GM18867 (cell line): Measurements from ENCODE around the gene ERBB3.
"Not testable (repeated sequence)": the region's sequence is repeated elsewhere in the genome, so short reads cannot be mapped to it uniquely, and the experiment has no call there.

ENCODE experiments used
- ATAC-seq: cut with Tn5 transposase; IDR thresholded peaks from one replicate; pipeline ENCODE4 v1.9.1; 2021; ENCODE audit warnings: mild to moderate bottlenecking, moderate library complexity; ENCODE audit not compliant: unreplicated experiment

Gene ERBB3

DNA sequence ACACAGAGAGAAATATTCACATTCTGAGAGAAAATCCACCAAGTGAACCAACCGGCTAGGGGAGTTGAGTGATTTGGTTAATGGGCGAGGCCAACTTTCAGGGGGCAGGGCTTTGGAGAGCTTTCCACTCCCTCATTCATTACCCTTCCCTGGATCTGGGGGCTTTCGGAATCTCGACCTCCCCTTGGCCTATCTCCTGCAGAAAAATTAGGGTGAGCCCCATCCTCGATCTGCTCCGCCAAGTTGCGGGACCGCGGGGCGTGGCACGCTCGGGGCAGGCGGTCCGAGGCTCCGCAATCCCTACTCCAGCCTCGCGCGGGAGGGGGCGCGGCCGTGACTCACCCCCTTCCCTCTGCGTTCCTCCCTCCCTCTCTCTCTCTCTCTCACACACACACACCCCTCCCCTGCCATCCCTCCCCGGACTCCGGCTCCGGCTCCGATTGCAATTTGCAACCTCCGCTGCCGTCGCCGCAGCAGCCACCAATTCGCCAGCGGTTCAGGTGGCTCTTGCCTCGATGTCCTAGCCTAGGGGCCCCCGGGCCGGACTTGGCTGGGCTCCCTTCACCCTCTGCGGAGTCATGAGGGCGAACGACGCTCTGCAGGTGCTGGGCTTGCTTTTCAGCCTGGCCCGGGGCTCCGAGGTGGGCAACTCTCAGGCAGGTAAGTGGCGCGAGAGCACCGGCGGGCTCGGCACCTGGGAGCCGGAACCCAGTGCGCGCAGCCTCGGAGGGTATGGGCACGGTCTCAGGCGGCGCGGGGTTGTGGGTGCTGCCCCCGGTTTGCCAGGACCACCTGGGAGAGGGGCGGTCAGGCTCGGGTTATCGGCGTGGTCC, at the start of gene ERBB3:
TSS of gene ERBB3 (plus strand) at position 443 of the 833 bp plus-strand sequence. CDS start at position 579, 136 bp downstream.
- peak; percentile 42 for ATAC-seq

DNA sequence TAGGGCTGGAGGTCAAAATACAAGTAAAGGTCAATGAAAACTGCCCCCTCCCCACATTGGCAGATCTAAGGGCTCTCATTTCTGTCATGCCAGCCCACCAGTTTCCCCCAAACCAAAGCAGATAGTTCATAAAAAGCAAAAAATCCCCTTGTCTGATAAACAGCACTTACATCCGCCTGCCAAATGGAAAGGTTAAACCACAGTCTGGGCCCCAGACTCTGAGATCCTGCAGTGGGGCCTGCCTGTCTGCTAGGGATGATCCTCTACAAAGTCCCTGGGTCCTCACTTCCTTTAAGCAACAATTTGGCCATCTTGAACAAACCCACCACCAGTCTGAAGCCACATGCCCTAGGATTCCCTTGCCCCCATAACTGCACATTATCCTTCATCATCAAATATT, 48.0 kb upstream of the ERBB3 start:
- no peak for ATAC-seq

DNA sequence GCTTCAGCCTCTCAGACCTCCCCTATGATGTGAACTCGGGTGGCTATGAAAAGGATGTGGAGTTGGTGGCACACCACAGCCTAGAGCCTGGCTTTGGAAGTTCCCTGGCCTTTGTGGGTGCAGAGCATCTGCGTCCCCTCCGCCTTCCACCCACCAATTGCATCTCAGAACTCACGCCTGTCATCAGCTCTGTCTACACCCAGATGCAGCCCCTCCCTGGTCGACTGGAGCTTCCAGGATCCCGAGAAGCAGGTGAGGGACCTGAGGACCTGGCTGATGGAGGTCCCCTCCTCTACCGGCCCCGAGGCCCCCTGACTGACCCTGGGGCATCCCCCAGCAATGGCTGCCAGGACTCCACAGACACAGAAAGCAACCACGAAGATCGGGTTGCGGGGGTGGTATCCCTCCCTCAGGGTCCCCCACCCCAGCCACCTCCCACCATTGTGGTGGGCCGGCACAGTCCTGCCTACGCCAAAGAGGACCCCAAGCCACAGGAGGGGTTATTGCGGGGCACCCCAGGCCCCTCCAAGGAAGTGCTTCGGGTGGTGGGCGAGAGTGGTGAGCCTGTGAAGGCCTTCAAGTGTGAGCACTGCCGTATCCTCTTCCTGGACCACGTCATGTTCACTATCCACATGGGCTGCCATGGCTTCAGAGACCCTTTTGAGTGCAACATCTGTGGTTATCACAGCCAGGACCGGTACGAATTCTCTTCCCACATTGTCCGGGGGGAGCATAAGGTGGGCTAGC, 45.2 kb upstream of the ERBB3 start:
- ATAC-seq: no peak

DNA sequence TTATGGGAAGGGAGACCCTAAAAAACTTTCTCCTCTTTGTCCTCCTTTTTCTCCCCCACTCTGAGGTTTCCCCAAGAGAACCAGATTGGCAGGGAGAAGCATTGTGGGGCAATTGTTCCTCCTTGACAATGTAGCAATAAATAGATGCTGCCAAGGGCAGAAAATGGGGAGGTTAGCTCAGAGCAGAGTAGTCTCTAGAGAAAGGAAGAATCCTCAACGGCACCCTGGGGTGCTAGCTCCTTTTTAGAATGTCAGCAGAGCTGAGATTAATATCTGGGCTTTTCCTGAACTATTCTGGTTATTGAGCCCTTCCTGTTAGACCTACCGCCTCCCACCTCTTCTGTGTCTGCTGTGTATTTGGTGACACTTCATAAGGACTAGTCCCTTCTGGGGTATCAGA, 42.8 kb upstream of the ERBB3 start:
- ATAC-seq: no peak

DNA sequence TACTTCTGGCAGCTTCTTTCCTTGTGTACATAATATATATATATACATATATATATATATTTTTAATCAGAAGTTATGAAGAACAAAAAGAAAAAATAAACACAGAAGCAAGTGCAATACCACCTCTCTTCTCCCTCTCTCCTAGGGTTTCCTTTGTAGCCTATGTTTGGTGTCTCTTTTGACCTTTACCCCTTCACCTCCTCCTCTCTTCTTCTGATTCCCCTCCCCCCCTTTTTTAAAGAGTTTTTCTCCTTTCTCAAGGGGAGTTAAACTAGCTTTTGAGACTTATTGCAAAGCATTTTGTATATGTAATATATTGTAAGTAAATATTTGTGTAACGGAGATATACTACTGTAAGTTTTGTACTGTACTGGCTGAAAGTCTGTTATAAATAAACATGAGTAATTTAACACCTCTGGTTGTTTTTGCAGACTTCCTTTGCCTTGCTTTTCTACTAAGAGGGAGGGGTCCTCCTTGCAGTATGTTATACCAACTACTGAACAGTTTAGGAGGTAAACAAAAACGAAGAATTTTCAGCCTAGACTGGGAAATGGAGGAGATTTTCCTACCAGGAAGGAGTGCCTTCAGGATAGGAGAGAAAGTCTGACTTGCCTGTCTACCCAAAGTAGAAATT, 41.8 kb upstream of the ERBB3 start:
- no peak for ATAC-seq

DNA sequence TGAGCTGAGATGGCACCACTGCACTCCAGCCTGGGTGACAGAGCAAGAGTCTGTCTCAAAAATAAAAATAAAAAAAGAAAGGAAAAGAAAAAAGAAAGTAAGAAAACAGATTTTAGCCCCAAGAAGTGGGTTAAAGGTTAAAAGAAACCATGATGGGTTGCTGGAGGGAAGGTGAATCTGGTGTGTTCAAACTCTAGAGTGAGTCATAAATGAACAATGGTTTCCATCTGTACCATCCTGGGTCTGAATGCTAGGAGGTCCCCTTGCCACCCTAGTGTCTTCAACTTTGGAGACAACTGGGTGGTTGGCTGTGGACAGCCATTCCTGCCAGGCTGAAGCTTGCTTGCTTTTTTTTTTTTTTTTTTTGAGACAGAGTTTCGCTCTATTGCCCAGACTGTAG, 39.8 kb upstream of the ERBB3 start:
- ATAC-seq: no peak

DNA sequence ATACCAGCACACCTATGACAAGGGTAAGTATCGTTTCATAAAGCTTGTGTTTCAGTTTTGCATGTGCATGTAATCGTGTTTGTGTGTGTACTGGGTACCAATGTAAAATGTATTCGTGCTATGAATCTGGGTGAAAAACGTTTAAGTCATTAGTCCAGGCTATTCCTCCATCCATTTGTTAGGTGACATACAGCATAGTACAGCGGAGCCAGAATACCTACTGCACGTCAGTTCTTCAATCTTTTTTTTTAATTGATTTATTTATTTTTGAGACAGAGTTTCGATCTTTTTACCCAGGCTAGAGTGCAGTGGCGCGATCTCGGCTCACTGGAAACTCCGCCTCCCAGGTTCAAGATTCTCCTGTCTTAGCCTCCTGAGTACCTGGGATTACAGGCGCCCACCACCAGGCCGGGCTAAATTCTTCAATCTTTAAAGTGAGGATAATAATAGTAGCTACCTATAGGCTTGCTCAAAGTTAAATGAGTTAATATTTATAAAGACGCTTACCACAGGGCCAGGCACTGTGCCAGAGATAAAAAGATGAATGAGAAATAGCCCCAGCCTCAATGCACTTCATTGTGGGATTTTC, 38.9 kb upstream of the ERBB3 start:
- ATAC-seq: no peak

DNA sequence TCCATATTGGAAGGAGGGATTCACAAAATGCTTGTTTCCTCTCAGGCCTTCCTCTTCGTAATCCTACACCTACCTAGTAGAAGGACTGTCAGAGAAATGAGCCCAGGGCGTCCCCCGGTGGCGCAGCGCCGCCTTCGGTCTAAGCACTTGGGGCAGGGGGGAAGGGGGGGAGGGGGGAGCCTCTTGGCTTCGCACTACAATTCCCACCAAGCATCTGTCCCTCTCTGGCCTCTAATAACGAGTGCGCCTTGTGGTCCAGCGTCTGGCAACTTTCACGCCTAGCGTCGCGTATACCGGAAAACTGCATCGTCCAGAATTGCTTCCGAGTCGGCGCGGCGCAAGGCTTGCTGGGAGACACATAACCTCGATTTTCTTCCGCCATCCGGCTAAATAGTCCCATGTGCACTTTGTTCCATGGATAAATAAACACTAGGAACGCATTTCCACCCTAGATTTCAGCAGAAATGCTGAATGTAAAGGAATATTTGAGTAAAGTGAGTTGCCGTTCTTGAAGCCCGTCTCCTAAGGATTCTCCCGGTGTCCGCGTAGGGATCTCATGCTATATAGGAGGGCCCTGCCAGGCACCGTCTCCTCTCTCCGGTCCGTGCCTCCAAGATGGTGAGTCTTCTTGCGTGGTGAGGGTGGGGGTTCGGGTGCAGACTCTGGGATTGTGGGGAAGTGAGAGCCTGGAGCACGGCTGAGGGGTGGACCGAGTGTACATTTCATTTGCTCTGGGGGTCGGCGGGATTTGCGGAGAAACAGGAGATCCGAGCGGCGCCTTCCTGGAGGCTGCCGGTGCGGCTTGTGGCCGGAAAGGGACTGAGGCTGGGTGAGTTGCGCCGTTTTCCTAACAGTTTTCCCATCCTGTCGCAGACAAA, 38.2 kb upstream of the ERBB3 start, which contains the start of gene RPS26:
TSS of gene RPS26 (plus strand) at position 367 of the 878 bp plus-strand sequence. CDS start at position 616, 249 bp downstream.
- peak; percentile 91 for ATAC-seq

DNA sequence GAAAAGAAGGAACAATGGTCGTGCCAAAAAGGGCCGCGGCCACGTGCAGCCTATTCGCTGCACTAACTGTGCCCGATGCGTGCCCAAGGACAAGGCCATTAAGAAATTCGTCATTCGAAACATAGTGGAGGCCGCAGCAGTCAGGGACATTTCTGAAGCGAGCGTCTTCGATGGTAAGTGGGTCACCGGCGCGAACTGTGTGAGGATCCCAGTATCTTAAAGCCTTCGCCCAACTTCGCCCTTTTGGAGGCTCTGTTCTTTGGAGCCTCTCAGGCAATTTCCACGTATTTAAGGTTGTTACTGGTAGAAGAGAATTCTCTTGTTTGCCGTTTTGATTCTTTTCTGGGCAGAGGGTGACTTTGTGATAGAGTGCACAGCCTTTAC, 37.5 kb upstream of the ERBB3 start:
- ATAC-seq: not testable (repeated sequence)

DNA sequence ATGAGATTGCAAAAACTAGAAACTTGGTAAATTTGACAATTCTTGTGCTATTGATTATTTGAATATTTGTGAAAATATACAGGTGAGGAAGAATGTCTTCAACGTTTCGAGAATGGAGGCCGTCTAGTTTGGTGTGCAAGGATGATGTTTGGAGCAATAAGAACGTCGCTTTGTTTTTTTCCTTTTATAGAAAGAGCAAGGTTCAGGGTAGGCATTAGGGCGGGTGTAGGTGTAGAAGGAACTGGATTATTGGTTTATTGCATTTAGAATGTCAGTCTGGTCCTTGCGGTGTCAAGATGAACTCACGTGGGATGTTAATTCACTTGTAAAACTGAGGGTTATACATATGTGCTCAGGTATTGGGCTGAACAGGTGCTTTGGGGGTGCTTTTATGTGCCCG, 37.1 kb upstream of the ERBB3 start:
- no peak for ATAC-seq

DNA sequence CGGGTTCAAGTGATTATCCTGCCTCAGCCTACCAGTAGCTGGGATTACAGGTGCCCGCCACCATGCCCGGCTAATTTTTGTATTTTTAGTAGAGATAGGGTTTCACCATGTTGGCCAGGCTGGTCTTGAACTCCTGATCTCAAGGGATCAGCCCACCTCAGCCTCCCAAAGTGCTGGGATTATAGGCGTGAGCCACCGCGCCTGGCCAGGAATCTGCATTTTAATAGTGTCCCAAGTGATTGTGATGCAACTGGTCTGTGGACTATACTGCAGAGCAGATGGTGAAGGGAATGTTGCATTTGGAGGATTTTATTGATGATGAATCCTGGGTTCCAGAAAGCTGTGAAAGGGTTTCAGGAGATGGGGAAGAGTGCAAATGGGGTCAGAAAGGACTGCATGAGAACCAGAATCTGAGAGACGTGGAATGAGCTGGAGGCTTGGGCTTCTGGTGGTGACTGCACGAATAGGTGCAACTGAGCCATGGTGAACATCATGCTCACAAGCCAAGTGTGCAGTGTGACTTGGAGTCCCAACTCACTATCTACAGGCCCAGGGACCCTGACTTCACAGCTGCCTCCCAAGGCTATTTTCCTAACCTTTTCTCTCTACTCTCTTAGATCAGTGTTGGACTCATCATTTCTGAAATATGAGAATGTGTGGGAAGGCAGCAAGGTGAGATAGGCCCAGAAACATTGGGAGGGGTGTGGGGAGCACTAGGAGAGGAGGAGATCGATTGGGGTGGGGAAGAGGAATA, 33.8 kb upstream of the ERBB3 start:
- no peak for ATAC-seq

DNA sequence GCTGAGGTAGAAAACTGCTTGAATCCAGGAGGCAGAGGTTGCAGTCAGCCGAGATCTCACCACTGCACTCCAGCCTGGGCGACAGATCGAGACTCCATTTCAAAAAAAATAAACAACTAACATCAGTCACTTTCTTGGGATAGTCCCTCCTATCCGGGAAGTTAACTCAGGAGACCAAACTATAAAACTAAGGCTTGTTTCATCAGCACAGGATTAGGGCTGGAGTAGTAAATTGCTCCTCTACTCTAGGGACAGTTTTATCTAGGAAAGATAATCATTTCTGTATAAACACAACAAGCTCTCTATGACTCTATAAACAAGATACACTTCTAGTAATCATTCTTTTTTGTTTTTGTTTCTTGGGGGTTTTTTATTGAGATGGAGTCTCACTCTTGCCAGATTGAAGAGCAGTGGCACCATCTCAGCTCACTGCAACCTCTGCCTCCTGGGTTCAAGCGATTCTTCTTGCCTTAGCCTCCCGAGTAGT, 26.5 kb upstream of the ERBB3 start:
- ATAC-seq: no peak

DNA sequence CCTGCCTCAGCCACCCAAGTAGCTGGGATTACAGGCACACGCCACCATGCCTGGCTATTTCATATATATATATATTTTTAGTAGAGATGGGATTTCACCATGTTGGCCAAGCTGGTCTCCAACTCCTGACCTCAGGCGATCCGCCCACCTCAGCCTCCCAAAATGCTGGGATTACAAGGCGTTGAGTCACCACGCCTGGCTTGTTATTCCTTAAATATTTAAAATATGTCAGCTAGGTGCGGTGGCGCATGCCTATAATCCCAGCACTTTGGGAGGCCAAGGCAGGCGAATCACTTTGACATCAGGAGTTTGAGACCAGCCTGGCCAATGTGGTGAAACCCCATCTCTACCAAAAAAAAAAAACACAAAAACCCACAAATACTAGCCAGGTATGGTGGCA, 20.0 kb upstream of the ERBB3 start:
- ATAC-seq: not testable (repeated sequence)

DNA sequence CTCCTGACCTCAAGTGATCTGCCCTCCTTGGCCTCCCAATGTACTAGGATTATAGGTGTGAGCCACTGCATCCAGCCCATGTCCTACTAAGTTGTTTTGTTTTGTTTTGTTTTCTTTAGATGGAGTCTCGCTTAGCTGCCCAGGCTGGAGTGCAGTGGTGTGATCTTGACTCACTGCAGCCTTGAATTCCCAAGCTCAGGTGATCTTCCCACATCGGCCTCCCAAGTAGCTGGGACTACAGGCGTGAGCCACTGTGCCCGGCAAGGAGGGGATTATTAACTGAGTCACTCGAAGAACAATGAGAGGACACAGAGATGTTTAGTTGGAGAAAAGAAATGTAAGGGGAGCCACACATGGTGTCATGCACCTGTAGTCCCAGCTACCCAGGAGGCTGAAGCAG, 18.0 kb upstream of the ERBB3 start:
- no peak for ATAC-seq

DNA sequence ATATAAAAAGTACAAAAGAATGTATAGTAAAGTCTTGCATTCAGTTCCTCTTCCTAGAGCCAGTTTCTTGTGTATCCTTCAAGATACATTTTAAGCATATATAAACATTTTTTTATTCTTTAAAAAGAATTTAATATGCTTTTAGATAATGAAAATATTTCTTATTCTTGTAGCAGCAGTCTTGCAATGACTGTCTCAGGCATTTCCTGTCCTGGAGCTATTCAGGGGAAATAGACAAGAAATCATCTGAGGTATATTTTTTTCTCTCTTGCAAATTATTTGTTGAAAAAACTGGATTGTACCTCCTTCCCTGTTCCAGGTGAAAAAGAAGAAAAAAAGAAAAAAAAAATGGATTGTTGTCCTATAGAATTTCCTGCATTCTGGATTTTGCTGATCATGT, 17.0 kb upstream of the ERBB3 start:
- ATAC-seq: no peak

DNA sequence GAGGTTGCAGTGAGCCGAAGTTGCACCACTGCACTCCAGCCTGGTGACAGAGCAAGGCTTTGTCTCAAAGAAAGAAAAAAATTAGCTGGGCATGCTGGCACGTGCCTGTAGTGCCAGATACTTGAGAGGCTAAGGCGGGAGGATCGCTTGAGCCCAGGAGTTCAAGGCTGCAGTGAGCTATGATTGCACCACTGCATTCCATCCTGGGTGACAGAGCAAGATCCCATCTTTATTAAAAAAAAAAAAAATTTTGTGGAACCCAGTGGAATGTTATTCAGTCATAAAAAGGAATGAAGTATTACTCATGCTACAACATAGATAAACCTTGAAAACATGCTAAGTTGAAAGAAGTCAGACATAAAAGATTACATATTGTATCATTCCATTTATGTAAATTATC, 8.3 kb upstream of the ERBB3 start:
- no peak for ATAC-seq

DNA sequence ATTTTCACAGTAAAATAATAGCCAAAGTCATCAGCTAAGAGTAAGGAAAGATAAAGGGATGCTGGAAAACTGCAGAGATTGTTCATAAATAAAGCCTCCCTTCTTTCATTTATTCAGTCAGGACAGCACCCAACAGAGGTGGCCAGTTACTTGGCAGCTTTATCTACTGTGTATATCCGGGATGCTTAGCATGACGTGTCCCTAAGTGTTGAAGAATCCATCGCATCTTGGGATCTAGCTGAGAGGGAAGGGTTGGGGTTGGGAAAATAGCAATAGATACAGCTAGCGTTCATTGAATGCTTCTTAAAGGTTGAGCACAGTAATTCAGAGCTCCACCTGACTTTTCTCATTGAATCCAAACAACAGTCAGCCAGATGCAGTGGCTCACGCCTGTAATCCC, 5.6 kb upstream of the ERBB3 start:
- no peak for ATAC-seq

DNA sequence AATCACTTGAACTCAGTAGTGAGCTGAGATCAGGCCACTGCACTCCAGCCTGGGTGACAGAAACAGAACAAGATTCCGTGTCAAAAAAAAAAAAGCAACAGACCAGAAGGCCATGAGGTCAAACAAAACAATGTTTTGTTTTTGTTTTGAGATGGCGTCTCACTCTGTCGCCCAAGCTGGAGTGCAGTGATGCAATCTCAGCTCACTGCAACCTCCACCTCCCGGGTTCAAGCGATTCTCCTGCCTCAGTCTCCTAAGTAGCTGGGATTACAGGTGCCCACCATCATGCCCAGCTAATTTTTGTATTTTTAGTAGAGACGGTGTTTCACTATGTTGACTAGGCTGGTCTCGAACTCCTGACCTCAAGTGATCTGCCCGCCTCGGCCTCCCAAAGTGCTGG, 2.0 kb upstream of the ERBB3 start:
- ATAC-seq: not testable (repeated sequence)

DNA sequence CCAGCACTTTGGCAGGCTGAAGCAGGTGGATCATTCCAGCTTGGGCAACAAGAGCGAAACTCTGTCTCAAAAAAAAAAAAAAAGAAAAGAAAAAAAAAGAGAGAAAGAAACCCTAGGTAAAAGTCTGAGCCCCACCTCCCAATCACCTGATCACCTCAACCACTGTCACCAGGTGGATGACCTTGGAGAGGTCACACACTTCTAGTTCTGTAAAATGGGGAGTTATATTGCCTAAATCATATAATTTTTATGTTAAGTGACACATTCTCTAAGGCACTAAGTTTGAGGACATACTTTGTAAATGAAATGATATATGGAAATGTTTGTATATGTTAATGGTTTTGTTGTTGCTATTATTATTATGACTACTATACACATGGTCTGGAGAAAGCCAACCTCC, 1.5 kb upstream of the ERBB3 start:
- no peak for ATAC-seq
